Erythroblast (primary cell): ENCODE results near the gene GNB2.

Experiments
- DNase-seq, 2 experiments: peaks; one replicate each; lab custom pipeline; 2025; lab: John Stamatoyannopoulos, UW
- GATA1 ChIP-seq: IDR thresholded peaks from 2 replicates; pipeline ENCODE4 v1.6.1; 2011; ENCODE audit warnings: low read depth, mild to moderate bottlenecking, control low read depth, low read length, moderate library complexity
- POLR2A ChIP-seq: IDR thresholded peaks from 2 replicates; pipeline ENCODE4 v1.6.1; 2011; ENCODE audit warnings: mild to moderate bottlenecking, low read length

GNB2 gene

GRCh38 chr7:100726996-100727761 lies 53.6 kb downstream of the GNB2 start:
- DNase-seq = no peak
- TF ChIP-seq GATA1 (no peak), POLR2A (no peak)

GRCh38 chr7:100728196-100728595 lies 54.7 kb downstream of the GNB2 start:
- no peak for TF ChIP-seq POLR2A
- TF ChIP-seq GATA1 = no peak
- DNase-seq = no peak
